ENCODE results near the gene STARD13.

GRCh38 chr13:33212396-33212795 is 73.2 kb downstream of the STARD13 start:
- TF ChIP-seq CTCF (IDR thresholded peaks at IDR 0.05) (no peak), EZH2 (IDR thresholded peaks at IDR 0.05; ENCODE audit: borderline replicate concordance, insufficient read depth, low read depth, low read length, poor library complexity, severe bottlenecking) (no peak)

All from B cell (primary cell).